SU-DHL-6 (cell line): Measurements from ENCODE around the gene EPHB3.

Experiments
- H2AFZ ChIP-seq: fragments of 200-600 bp; sonication (generic); 2 replicates; pipeline ENCODE4 v1.6.1; 2014; ENCODE audit warnings: low read depth, mild to moderate bottlenecking, moderate library complexity, mixed read lengths, antibody characterized with exemption, low read length; ENCODE audit not compliant: severe bottlenecking
- H3F3A ChIP-seq: fragments of 200-600 bp; shearing (Covaris generic); 2 replicates; pipeline ENCODE4 v1.6.0; 2016; ENCODE audit warnings: antibody characterized with exemption, mild to moderate bottlenecking; ENCODE audit not compliant: insufficient read depth
- H3K27ac ChIP-seq: fragments of 200-600 bp; sonication (generic); 2 replicates; pipeline ENCODE4 v1.5.1; 2016; ENCODE audit warnings: low read depth, mild to moderate bottlenecking, low read length, moderate library complexity, mixed read lengths
- H3K27me3 ChIP-seq: fragments of 200-600 bp; sonication (generic), shearing (Covaris generic); 2 replicates; pipeline ENCODE4 v1.6.0; 2014; ENCODE audit warnings: mild to moderate bottlenecking, low read length
- H3K36me3 ChIP-seq: fragments of 200-600 bp; sonication (generic); 2 replicates; pipeline ENCODE4 v1.6.1; 2014; ENCODE audit warnings: mild to moderate bottlenecking, low read length, mixed read lengths
- H3K4me2 ChIP-seq: fragments of 300-600, 200-600 bp; shearing (Covaris generic), sonication (generic); 2 replicates; pipeline ENCODE4 v1.6.0; 2014; ENCODE audit warnings: low read length, low read depth, mild to moderate bottlenecking; ENCODE audit not compliant: poor library complexity, severe bottlenecking
- H3K4me3 ChIP-seq: fragments of 200-600 bp; sonication (generic); 2 replicates; pipeline ENCODE4 v1.5.1; 2014; ENCODE audit warnings: antibody characterized with exemption, low read length, mild to moderate bottlenecking, mixed read lengths; ENCODE audit not compliant: insufficient read depth, poor library complexity, severe bottlenecking
- H3K79me2 ChIP-seq: fragments of 200-600 bp; sonication (generic); 2 replicates; pipeline ENCODE4 v1.6.1; 2014; ENCODE audit warnings: mild to moderate bottlenecking, low read length, moderate library complexity; ENCODE audit not compliant: insufficient read depth
- H3K9ac ChIP-seq: fragments of 200-600 bp; sonication (generic); 2 replicates; pipeline ENCODE4 v1.7.0; 2014; ENCODE audit warnings: mild to moderate bottlenecking, low read length
- H3K9me2 ChIP-seq: fragments of 200-600 bp; sonication (generic); replicated peaks from 2 replicates; pipeline ENCODE4 v1.6.1; 2014; ENCODE audit warnings: low read length; ENCODE audit not compliant: insufficient read depth
- H3K9me3 ChIP-seq: fragments of 200-600 bp; sonication (generic); 2 replicates; pipeline ENCODE4 v1.6.1; 2014; ENCODE audit warnings: low read length, mixed read lengths; ENCODE audit not compliant: insufficient read depth
- H4K20me1 ChIP-seq: fragments of 200-600 bp; sonication (generic); 2 replicates; pipeline ENCODE4 v1.6.1; 2014; ENCODE audit warnings: low read depth, mild to moderate bottlenecking, antibody characterized with exemption, low read length, moderate library complexity, mixed read lengths
- EZH2phosphoT487 ChIP-seq: fragments of 200-600 bp; sonication (generic), shearing (Covaris generic); conservative IDR thresholded peaks from 2 replicates; pipeline ENCODE4 v1.6.1; 2018; ENCODE audit warnings: mild to moderate bottlenecking, antibody characterized with exemption, low read length, moderate library complexity, mixed read lengths
- TF ChIP-seq, protein P1 (sequence below): fragments of 200-600 bp; sonication (generic); IDR thresholded peaks from one replicate; pipeline ENCODE4 v1.5.1; 2017; ENCODE audit warnings: antibody characterized with exemption, mild to moderate bottlenecking, low read length, moderate library complexity; ENCODE audit not compliant: insufficient read depth, poor library complexity, severe bottlenecking

The EPHB3 gene

DNA sequence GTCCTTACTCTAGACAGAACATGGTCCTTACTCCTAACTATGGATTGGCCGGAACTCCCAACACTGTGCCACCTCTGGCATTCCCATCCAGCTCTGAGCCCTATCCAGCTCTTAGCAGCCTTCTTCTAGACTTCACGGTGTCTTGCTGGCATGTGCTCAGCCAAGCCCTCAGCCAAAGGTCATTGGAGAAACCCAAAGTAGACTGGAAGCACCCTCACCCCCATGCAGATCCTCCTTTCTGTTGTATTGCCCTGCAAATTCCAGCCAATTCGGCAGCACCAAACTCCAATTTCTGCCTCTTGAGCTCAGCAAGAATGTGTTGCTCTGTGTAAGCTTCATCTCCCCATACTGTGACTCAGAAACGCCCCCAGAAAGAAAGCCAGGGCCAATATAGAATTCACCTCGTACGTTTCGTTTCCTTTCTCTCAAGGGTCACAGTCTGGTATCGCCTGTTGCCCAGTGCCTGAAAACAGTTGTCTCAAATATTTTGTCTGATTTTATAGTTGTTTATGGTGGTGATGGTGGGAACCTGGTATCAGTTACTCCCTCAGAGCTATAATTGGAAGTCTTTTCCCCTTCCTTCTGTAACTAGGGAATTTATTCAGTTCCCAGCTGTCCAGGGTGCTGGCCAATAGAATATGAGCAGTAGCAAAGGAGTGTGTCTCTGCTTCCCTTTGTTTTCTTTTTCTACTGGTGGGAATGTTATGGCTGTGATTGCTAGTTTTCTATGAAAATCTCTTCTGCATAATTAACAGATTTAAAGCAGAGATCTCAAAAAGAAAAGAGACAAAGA is 28.4 kb upstream of the EPHB3 start:
- Histone ChIP-seq H3K4me3 (no peak overlapping the region), H3K79me2 (no peaks in the 10 kb centered on the region), H3K9ac (no peak overlapping the region), H3K27me3 (peaks cover 2% of the 10 kb centered on the region; the same call in 1 of the 2 replicates), H3F3A (no peaks in the 10 kb centered on the region), H3K4me2 (no peak overlapping the region), H3K9me2 (no peaks in the 10 kb centered on the region), H3K27ac (no peak overlapping the region), H3K9me3 (no peaks in the 10 kb centered on the region), H4K20me1 (no peaks in the 10 kb centered on the region), H3K36me3 (no peaks in the 10 kb centered on the region), H2AFZ (no peak overlapping the region)
- TF ChIP-seq, protein P1, sequence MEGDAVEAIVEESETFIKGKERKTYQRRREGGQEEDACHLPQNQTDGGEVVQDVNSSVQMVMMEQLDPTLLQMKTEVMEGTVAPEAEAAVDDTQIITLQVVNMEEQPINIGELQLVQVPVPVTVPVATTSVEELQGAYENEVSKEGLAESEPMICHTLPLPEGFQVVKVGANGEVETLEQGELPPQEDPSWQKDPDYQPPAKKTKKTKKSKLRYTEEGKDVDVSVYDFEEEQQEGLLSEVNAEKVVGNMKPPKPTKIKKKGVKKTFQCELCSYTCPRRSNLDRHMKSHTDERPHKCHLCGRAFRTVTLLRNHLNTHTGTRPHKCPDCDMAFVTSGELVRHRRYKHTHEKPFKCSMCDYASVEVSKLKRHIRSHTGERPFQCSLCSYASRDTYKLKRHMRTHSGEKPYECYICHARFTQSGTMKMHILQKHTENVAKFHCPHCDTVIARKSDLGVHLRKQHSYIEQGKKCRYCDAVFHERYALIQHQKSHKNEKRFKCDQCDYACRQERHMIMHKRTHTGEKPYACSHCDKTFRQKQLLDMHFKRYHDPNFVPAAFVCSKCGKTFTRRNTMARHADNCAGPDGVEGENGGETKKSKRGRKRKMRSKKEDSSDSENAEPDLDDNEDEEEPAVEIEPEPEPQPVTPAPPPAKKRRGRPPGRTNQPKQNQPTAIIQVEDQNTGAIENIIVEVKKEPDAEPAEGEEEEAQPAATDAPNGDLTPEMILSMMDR = no peak
- no peak for TF ChIP-seq EZH2phosphoT487

DNA sequence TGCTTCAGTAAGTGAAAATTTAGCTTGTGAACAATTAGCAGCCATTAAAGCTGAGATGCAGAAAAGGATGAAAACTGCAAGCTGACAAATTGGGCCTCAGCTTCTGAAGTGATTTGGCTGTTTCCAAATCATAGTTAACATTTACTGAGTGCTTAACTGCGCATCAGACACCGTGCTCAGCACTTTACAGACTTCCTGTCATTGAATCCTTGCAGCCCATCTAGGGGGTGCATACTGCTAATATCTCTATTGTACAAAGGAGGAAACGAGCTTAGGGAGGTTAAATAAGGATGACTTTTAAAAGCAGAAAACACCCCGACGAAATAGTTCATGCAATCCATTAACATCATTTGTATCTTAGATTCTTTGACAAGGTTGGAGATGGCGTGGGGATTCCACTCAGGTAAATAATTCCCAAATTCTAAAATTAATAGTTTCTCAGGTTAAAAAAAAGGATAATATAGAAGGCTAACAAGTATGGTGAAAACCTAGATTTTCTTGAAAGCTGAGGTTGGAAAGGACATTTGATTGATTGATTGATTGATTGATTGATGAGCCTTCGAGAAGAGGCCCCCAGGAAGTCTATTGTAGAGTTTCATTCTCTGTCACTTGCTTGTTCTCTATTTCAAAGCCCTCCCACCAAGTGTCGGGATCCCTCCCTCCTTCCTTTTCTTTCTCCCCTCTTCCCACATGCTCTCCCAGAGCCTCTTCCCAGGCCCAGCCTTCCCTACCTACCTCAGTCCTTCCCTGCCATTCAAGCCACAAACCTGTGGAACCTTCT is 23.5 kb upstream of the EPHB3 start:
- Histone ChIP-seq H3K9me3 (no peaks in the 10 kb centered on the region), H3K4me3 (no peak overlapping the region), H3K27ac (no peak overlapping the region), H3K36me3 (no peaks in the 10 kb centered on the region), H3K9ac (no peak overlapping the region), H3K4me2 (no peak overlapping the region), H2AFZ (no peak overlapping the region), H3K9me2 (no peaks in the 10 kb centered on the region), H3F3A (no peaks in the 10 kb centered on the region), H3K79me2 (no peaks in the 10 kb centered on the region), H3K27me3 (no peaks in the 10 kb centered on the region), H4K20me1 (no peaks in the 10 kb centered on the region)
- TF ChIP-seq EZH2phosphoT487 = no peak
- TF ChIP-seq, protein P1 = no peak

DNA sequence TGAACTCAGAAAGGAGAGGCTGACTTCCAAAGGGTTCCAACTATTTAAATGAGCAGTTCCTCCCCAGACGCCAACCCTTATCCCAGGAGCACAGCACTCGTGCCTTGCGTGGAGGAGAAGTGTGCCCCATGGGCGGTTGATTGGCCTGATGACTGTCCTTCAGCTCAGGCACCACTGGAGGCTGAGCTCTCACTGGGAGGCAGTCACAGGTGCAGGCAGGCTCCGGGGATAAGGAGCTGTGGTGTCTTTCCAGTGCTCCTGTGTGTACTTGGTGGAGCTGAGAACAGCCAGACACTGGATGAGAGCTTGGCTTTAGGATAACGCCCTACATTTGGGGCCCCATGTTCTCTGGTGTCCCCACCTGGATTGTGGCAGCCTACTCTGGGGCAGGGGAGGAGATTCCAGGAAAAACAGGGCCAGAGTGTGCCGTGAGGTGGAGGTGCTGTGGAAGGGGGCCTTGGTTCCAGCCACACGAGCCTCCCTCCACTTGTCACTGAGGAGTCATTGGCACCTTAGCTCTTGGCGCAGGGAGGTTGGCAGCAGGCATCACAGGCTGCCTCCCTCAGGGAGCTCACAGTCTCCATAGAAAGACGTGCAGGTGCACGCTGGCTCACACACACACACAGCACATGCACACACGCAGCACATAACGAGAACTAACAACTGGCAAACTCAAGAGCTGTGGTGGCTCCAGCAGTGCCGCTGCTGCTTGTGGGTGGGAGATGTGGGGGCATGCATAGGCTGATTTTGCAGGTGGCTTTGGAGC is 22.7 kb upstream of the EPHB3 start:
- no peak for TF ChIP-seq EZH2phosphoT487
- TF ChIP-seq, protein P1 = no peak
- H3K4me2 ChIP-seq = no peak overlapping the region
- no peaks in the 10 kb centered on the region for H3K79me2 ChIP-seq
- no peaks in the 10 kb centered on the region for H3K27me3 ChIP-seq
- no peaks in the 10 kb centered on the region for H3K36me3 ChIP-seq
- no peaks in the 10 kb centered on the region for H4K20me1 ChIP-seq
- H3K4me3 ChIP-seq = no peak overlapping the region
- no peaks in the 10 kb centered on the region for H3K9me3 ChIP-seq
- no peak overlapping the region for H2AFZ ChIP-seq
- no peaks in the 10 kb centered on the region for H3F3A ChIP-seq
- H3K9ac ChIP-seq = no peak overlapping the region
- H3K9me2 ChIP-seq = no peaks in the 10 kb centered on the region
- no peak overlapping the region for H3K27ac ChIP-seq
